Thyroid gland (tissue), 4 donors: Measurements from ENCODE around the gene PPM1E. TPM values are rescaled to one million over a fixed set of nuclear protein-coding genes. Genes with fewer than 3 reads are reported as not detected.

Experiments
- DNase-seq, 2 donors: peaks; one replicate each; pipeline ENCODE4 v3.0.0-alpha.2; 2019
- H3K27ac ChIP-seq, 3 donors: fragments of 200-600 bp; sonication (generic); 1 replicate in 2 of 3; 2 replicates in 1 of 3; pipeline ENCODE4 v1.5.1; 2016 to 2019; ENCODE audit warnings: mild to moderate bottlenecking in 1 of 3, moderate library complexity in 1 of 3
- H3K27me3 ChIP-seq: fragments of 200-600 bp; sonication (generic); one replicate; pipeline ENCODE4 v1.5.1; 2019
- H3K36me3 ChIP-seq, 2 donors: fragments of 200-600 bp; sonication (generic); one replicate each; pipeline ENCODE4 v1.5.1; 2016 to 2019
- H3K4me1 ChIP-seq, 2 donors: fragments of 200-600 bp; sonication (generic); one replicate each; pipeline ENCODE4 v1.5.1; 2017 to 2019
- H3K4me3 ChIP-seq, 3 donors: fragments of 200-600 bp; sonication (generic); replicated peaks in 1 of 3; 1 replicate in 2 of 3; 2 replicates in 1 of 3; pipeline ENCODE4 v1.5.1; 2016; ENCODE audit warnings: mild to moderate bottlenecking in 1 of 3
- H3K9me3 ChIP-seq: fragments of 200-600 bp; sonication (generic); one replicate; pipeline ENCODE4 v1.5.1; 2017
- POLR2A ChIP-seq, 2 donors: fragments of 450-650 bp; IDR thresholded peaks; one replicate each; pipeline ENCODE4 v1.6.1; 2017; ENCODE audit warnings: antibody characterized with exemption in 2 of 2, mild to moderate bottlenecking in 2 of 2, moderate library complexity in 1 of 2
- WGBS, 2 donors: methylation state at CpG; one replicate each; pipeline ENCODE4 v1.1.5; 2017; 5-methylcytosine and 5-hydroxymethylcytosine counted together
- intact Hi-C: fragments of 100-400 bp; cut with DNase I; formaldehyde crosslinking; loops from one replicate; pipeline ENCODE4 v1.15.1; 2023
- total RNA-seq, 4 donors: library from RNA; depleted of rRNA; stranded (reverse); fragments of >200 nt; gene quantifications; one replicate each; pipeline ENCODE4 v1.2.3, GENCODE V29; 2016
- TF ChIP-seq, protein P1 (sequence below), 6 experiments: fragments of 200-600 bp in 3 of 6; fragments of 450-650 bp in 3 of 6; sonication (generic) in 3 of 6; IDR thresholded peaks; one replicate each; pipeline ENCODE4 v1.5.1; 2016 to 2019; ENCODE audit warnings: antibody characterized with exemption in 6 of 6, mild to moderate bottlenecking in 2 of 6, inconsistent platforms in 1 of 6, moderate library complexity in 1 of 6

PPM1E gene
- total RNA-seq, 4 donors from 2014 or later = 0.11 to 0.13 (median 0.13) TPM; not detected in 1

- intact Hi-C loops = no loop called here
- H3K36me3 ChIP-seq = no peaks in the 10 kb centered on the region
- WGBS, 2 donors = 90 to 93% methylated on average over 1 of the region's 1 CpG
- no peak overlapping the region for H3K4me3 ChIP-seq
- no peaks in the 10 kb centered on the region for H3K9me3 ChIP-seq
- no peaks in the 10 kb centered on the region for H3K4me1 ChIP-seq
- no peaks in the 10 kb centered on the region for H3K27me3 ChIP-seq
- TF ChIP-seq, protein P1, sequence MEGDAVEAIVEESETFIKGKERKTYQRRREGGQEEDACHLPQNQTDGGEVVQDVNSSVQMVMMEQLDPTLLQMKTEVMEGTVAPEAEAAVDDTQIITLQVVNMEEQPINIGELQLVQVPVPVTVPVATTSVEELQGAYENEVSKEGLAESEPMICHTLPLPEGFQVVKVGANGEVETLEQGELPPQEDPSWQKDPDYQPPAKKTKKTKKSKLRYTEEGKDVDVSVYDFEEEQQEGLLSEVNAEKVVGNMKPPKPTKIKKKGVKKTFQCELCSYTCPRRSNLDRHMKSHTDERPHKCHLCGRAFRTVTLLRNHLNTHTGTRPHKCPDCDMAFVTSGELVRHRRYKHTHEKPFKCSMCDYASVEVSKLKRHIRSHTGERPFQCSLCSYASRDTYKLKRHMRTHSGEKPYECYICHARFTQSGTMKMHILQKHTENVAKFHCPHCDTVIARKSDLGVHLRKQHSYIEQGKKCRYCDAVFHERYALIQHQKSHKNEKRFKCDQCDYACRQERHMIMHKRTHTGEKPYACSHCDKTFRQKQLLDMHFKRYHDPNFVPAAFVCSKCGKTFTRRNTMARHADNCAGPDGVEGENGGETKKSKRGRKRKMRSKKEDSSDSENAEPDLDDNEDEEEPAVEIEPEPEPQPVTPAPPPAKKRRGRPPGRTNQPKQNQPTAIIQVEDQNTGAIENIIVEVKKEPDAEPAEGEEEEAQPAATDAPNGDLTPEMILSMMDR (IDR thresholded peaks at IDR 0.05) = no peak
- no peak for TF ChIP-seq POLR2A (IDR thresholded peaks at IDR 0.05)
- no peak for DNase-seq
- no peak overlapping the region for H3K27ac ChIP-seq
These were observed 130.9 kb downstream of the PPM1E start for GRCh38 chr17:58886514-58886913.

GRCh38 chr17:58889928-58890327 lies 134.3 kb downstream of the PPM1E start:
- TF ChIP-seq POLR2A (IDR thresholded peaks at IDR 0.05) = no peak
- TF ChIP-seq, protein P1 (IDR thresholded peaks at IDR 0.05) = no peak
- H3K9me3 ChIP-seq = no peaks in the 10 kb centered on the region
- intact Hi-C loops = no loop called here
- no peak for DNase-seq
- H3K27ac ChIP-seq = no peak overlapping the region
- no peaks in the 10 kb centered on the region for H3K4me1 ChIP-seq
- no peak overlapping the region for H3K4me3 ChIP-seq
- no peaks in the 10 kb centered on the region for H3K27me3 ChIP-seq
- 95 to 96% methylated on average over 3 of the region's 3 CpGs for WGBS, 2 donors
- H3K36me3 ChIP-seq = no peaks in the 10 kb centered on the region

DNA sequence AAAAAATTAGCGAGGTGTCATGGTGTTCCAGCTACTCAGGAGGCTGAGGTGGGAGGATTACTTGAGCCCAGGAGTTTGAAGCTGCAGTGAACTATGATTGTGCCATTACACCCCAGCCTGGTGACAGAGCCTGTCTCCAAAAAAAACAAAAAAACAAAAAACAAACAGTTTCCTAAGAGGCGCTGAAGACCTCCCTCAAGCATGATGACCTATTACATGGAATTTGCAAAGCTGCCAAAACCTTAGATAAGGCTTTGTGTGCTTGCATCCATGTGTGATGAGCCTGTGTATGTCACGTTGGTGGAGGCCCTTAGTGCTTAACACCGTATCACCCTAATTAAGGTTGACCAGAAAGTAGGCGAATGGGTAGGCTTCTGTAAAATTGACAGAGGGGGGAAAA lies 143.5 kb downstream of the PPM1E start:
- WGBS, 2 donors = 80 to 89% methylated on average over 5 of the region's 5 CpGs
- intact Hi-C loops = no loop called here

DNA sequence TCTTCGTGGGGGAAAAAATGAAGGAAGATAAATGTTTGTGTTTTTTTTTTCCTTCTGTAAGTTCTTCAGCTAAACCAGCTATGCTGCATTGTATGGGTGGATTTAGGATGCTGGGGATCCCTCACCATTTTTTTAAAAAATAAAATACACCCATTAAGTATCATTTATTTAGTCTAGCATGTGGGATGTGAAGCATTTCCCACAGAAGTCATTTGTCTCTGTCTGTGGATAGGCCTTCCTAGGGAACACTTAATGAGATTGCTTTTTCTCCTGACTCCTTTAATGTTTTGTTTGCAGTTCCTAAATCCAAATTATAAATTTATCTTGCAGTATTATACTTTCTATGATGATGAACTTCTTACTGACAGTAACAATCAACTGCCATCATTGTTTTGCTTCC lies 146.7 kb downstream of the PPM1E start:
- Histone ChIP-seq H3K9me3 (no peaks in the 10 kb centered on the region), H3K36me3 (no peaks in the 10 kb centered on the region), H3K27me3 (no peaks in the 10 kb centered on the region), H3K4me1 (no peaks in the 10 kb centered on the region), H3K27ac (no peak overlapping the region), H3K4me3 (no peak overlapping the region)
- DNase-seq = no peak
- TF ChIP-seq POLR2A (IDR thresholded peaks at IDR 0.05) = no peak
- TF ChIP-seq, protein P1 (IDR thresholded peaks at IDR 0.05) = no peak
- intact Hi-C loops = no loop called here
- WGBS, 2 donors = 80 to 83% methylated on average over 1 of the region's 1 CpG

More for the DNA sequence above, 143.5 kb downstream of the PPM1E start:
- no peaks in the 10 kb centered on the region for H3K4me1 ChIP-seq
- DNase-seq = no peak
- no peaks in the 10 kb centered on the region for H3K27me3 ChIP-seq
- TF ChIP-seq POLR2A (IDR thresholded peaks at IDR 0.05) = no peak
- TF ChIP-seq, protein P1 (IDR thresholded peaks at IDR 0.05) = no peak
- H3K9me3 ChIP-seq = no peaks in the 10 kb centered on the region
- H3K4me3 ChIP-seq = no peak overlapping the region
- no peak overlapping the region for H3K27ac ChIP-seq
- no peaks in the 10 kb centered on the region for H3K36me3 ChIP-seq

GRCh38 chr17:58911741-58912343 lies 156.2 kb downstream of the PPM1E start:
- no peak overlapping the region for H3K27ac ChIP-seq
- 91% methylated on average over 8 of the region's 8 CpGs for WGBS, 2 donors
- intact Hi-C loops = no loop called here

More at GRCh38 chr17:58911741-58912343, 156.2 kb downstream of the PPM1E start:
- no peak for TF ChIP-seq POLR2A (IDR thresholded peaks at IDR 0.05)
- TF ChIP-seq, protein P1 (IDR thresholded peaks at IDR 0.05) = no peak
- no peaks in the 10 kb centered on the region for H3K4me1 ChIP-seq
- no peaks in the 10 kb centered on the region for H3K36me3 ChIP-seq
- DNase-seq = no peak
- H3K9me3 ChIP-seq = no peaks in the 10 kb centered on the region
- no peak overlapping the region for H3K4me3 ChIP-seq
- no peaks in the 10 kb centered on the region for H3K27me3 ChIP-seq
